ENCODE results near the gene MAP7D2.
A peak's percentile ranks its signal among the peaks of the same experiment; 100 is the strongest.
"Not testable (repeated sequence)": the region's sequence is repeated elsewhere in the genome, so short reads cannot be mapped to it uniquely, and the experiment has no call there.

Gene MAP7D2

GRCh38 chrX:20116577-20117240 lies at the start of gene MAP7D2:
Gene MAP7D2 (minus strand): TSS chrX:20116907. CDS start chrX:20116879, 28 bp downstream.
- DNase-seq (ENCODE audit: low spot score): peak; percentile 44

GRCh38 chrX:20162516-20162915 lies 45.8 kb upstream of the MAP7D2 start:
- DNase-seq (ENCODE audit: low spot score): not testable (repeated sequence)

- DNase-seq (ENCODE audit: low spot score): no peak
Observed at GRCh38 chrX:20159797-20160385, 43.2 kb upstream of the MAP7D2 start.

GRCh38 chrX:20151689-20152088 lies 35.0 kb upstream of the MAP7D2 start:
- no peak for DNase-seq (ENCODE audit: low spot score)

- DNase-seq (ENCODE audit: low spot score): no peak
Observed at GRCh38 chrX:20149326-20149725, 32.6 kb upstream of the MAP7D2 start.

- DNase-seq (ENCODE audit: low spot score): no peak
Observed at GRCh38 chrX:20147561-20147960, 30.9 kb upstream of the MAP7D2 start.

- DNase-seq (ENCODE audit: low spot score): no peak
Observed at GRCh38 chrX:20144491-20144890, 27.8 kb upstream of the MAP7D2 start.

- DNase-seq (ENCODE audit: low spot score): no peak
Observed at GRCh38 chrX:20143561-20143960, 26.9 kb upstream of the MAP7D2 start.

- DNase-seq (ENCODE audit: low spot score): no peak
Observed at GRCh38 chrX:20143111-20143510, 26.4 kb upstream of the MAP7D2 start.

GRCh38 chrX:20141281-20142220 lies 24.8 kb upstream of the MAP7D2 start, which contains the start of gene EIF1AX:
Gene EIF1AX (minus strand): TSS chrX:20141838. CDS start chrX:20141640, 198 bp downstream.
- peak; percentile 82 for DNase-seq (ENCODE audit: low spot score)

- no peak for DNase-seq (ENCODE audit: low spot score)
Observed at GRCh38 chrX:20140420-20140819, 23.7 kb upstream of the MAP7D2 start.

GRCh38 chrX:20139966-20140365 lies 23.3 kb upstream of the MAP7D2 start:
- no peak for DNase-seq (ENCODE audit: low spot score)

- DNase-seq (ENCODE audit: low spot score): no peak
Observed at GRCh38 chrX:20135944-20136343, 19.2 kb upstream of the MAP7D2 start.

- DNase-seq (ENCODE audit: low spot score): no peak
Observed at GRCh38 chrX:20132666-20133065, 16.0 kb upstream of the MAP7D2 start.

- DNase-seq (ENCODE audit: low spot score): no peak
Observed at GRCh38 chrX:20130357-20130756, 13.7 kb upstream of the MAP7D2 start.

GRCh38 chrX:20129547-20129946 lies 12.8 kb upstream of the MAP7D2 start:
- no peak for DNase-seq (ENCODE audit: low spot score)

GRCh38 chrX:20128670-20129069 lies 12.0 kb upstream of the MAP7D2 start:
- no peak for DNase-seq (ENCODE audit: low spot score)

- not testable (repeated sequence) for DNase-seq (ENCODE audit: low spot score)
Observed at GRCh38 chrX:20127440-20127839, 10.7 kb upstream of the MAP7D2 start.

GRCh38 chrX:20126833-20127232 lies 10.1 kb upstream of the MAP7D2 start:
- DNase-seq (ENCODE audit: low spot score): not testable (repeated sequence)

GRCh38 chrX:20124964-20125363 lies 8.3 kb upstream of the MAP7D2 start:
- DNase-seq (ENCODE audit: low spot score): no peak

GRCh38 chrX:20118065-20118824 lies 1.5 kb upstream of the MAP7D2 start:
- DNase-seq (ENCODE audit: low spot score): no peak

- DNase-seq (ENCODE audit: low spot score): peak; percentile 33
Observed at GRCh38 chrX:20116087-20116576, 575 bp downstream of the MAP7D2 start.
